Liver (tissue), 9 donors: ENCODE results near the gene AEN. TPM values are rescaled to one million over a fixed set of nuclear protein-coding genes. Genes with fewer than 3 reads are reported as not detected.
"Not testable (repeated sequence)": the region's sequence is repeated elsewhere in the genome, so short reads cannot be mapped to it uniquely, and the experiment has no call there.

Experiments used
- DNase-seq: peaks from one replicate; pipeline ENCODE4 v3.0.0-alpha.2; 2017; ENCODE audit warnings: low spot score
- H3K27ac ChIP-seq, 2 donors: one replicate each; pipeline ENCODE4 v1.7.0; 2013; ENCODE audit warnings: inconsistent platforms in 2 of 2, low read length in 2 of 2, control low read depth in 1 of 2, low read depth in 1 of 2, mild to moderate bottlenecking in 1 of 2
- H3K27me3 ChIP-seq, 4 donors: one replicate each; pipeline versions ENCODE4 v1.6.1 to v1.7.0; 2013; ENCODE audit warnings: low read length in 3 of 4, inconsistent platforms in 1 of 4, mild to moderate bottlenecking in 1 of 4, moderate library complexity in 1 of 4; ENCODE audit not compliant: control insufficient read depth in 4 of 4, insufficient read depth in 4 of 4
- H3K36me3 ChIP-seq, 4 donors: one replicate each; pipeline versions ENCODE4 v1.6.1 to v1.7.0; 2013; ENCODE audit warnings: low read length in 3 of 4, mild to moderate bottlenecking in 3 of 4, low read depth in 1 of 4, moderate library complexity in 1 of 4; ENCODE audit not compliant: control insufficient read depth in 4 of 4, insufficient read depth in 3 of 4
- H3K4me1 ChIP-seq, 4 donors: one replicate each; pipeline versions ENCODE4 v1.6.1 to v1.7.0; 2013; ENCODE audit warnings: low read length in 3 of 4, mild to moderate bottlenecking in 3 of 4, moderate library complexity in 1 of 4; ENCODE audit not compliant: control insufficient read depth in 4 of 4, insufficient read depth in 4 of 4
- H3K4me3 ChIP-seq, 3 donors: one replicate each; pipeline versions ENCODE4 v1.6.1 to v1.7.0; 2013; ENCODE audit warnings: low read length in 3 of 3, control low read depth in 1 of 3, low read depth in 1 of 3, mild to moderate bottlenecking in 1 of 3
- H3K9ac ChIP-seq, 2 donors: one replicate each; pipeline ENCODE4 v1.7.0; 2013; ENCODE audit warnings: low read length in 2 of 2, mild to moderate bottlenecking in 2 of 2, moderate library complexity in 2 of 2, control low read depth in 1 of 2, low read depth in 1 of 2
- H3K9me3 ChIP-seq, 4 donors: one replicate each; pipeline versions ENCODE4 v1.6.1 to v1.7.0; 2013; ENCODE audit warnings: low read length in 3 of 4; ENCODE audit not compliant: control insufficient read depth in 4 of 4
- EGR1 ChIP-seq, 2 donors: IDR thresholded peaks; 2 replicates each; pipeline ENCODE4 v1.6.1; 2016 to 2018; ENCODE audit warnings: antibody characterized with exemption in 2 of 2, low read depth in 2 of 2
- FOXA1 ChIP-seq: IDR thresholded peaks from 2 replicates; pipeline ENCODE4 v1.6.1; 2016; ENCODE audit warnings: antibody characterized with exemption
- JUND ChIP-seq, 2 donors: IDR thresholded peaks; 2 replicates each; pipeline ENCODE4 v1.6.1; 2016; ENCODE audit warnings: antibody characterized with exemption in 2 of 2
- RAD21 ChIP-seq, 2 donors: IDR thresholded peaks; 2 replicates each; pipeline ENCODE4 v1.6.1; 2016; ENCODE audit warnings: antibody characterized with exemption in 2 of 2, mild to moderate bottlenecking in 2 of 2
- REST ChIP-seq: IDR thresholded peaks from 2 replicates; pipeline ENCODE4 v1.6.1; 2016; ENCODE audit warnings: antibody characterized with exemption, mild to moderate bottlenecking
- RXRA ChIP-seq, 2 donors: IDR thresholded peaks; 2 replicates each; pipeline ENCODE4 v1.6.1; 2017 to 2018; ENCODE audit warnings: antibody characterized with exemption in 2 of 2, mild to moderate bottlenecking in 1 of 2
- SP1 ChIP-seq: IDR thresholded peaks from 2 replicates; pipeline ENCODE4 v1.6.1; 2018; ENCODE audit warnings: antibody characterized with exemption, mild to moderate bottlenecking
- TAF1 ChIP-seq: conservative IDR thresholded peaks from 2 replicates; pipeline ENCODE4 v1.6.1; 2016; ENCODE audit warnings: antibody characterized with exemption, mild to moderate bottlenecking
- YY1 ChIP-seq: IDR thresholded peaks from 2 replicates; pipeline ENCODE4 v1.6.1; 2016; ENCODE audit warnings: antibody characterized with exemption, mild to moderate bottlenecking
- WGBS: extraction: QIAGEN DNeasy Blood & Tissue Kit; methylation state at CpG from one replicate; pipeline ENCODE4 v1.1.7; 2013; 5-methylcytosine and 5-hydroxymethylcytosine counted together
- polyA plus RNA-seq, 2 donors: library from polyadenylated mRNA; stranded (reverse) in 1 of 2; unstranded in 1 of 2; fragments of 200-250 nt in 1 of 2; fragments of >200 nt in 1 of 2; fragmentation: Nextera tagmentation in 1 of 2; extraction: Ambion mirVana in 1 of 2; gene quantifications; one replicate each; pipeline versions ENCODE4 v1.2.1 to v1.2.3, GENCODE V29; 2013 to 2015
- total RNA-seq, 2 donors: library from RNA; depleted of rRNA; stranded (reverse); fragments of >200 nt; gene quantifications; one replicate each; pipeline ENCODE4 v1.2.3, GENCODE V29; 2014
- TF ChIP-seq, protein P1 (sequence below): fragments of 150-350 bp; IDR thresholded peaks from 2 replicates; pipeline ENCODE4 v1.5.1; 2017; ENCODE audit warnings: improper control_type of control experiment, low read depth, low read length; ENCODE audit not compliant: missing input control
- TF ChIP-seq, protein P2 (sequence below): IDR thresholded peaks from 2 replicates; pipeline ENCODE4 v1.6.1; 2016; ENCODE audit warnings: antibody characterized with exemption
- donor health status: healthy.
- donor health status: healthy.
- donor health status: healthy.
- donor health status: healthy.
- donor health status: healthy.

AEN gene
- total and polyA plus RNA-seq, 4 donors: 2.8 to 19.2 (median 10.5) TPM

GRCh38 chr15:88630141-88630721, 9.1 kb downstream of the AEN start:
- Histone ChIP-seq H3K4me1 (peaks cover 0 to under 1% (median 0%) of the 10 kb centered on the region in 4 donors), H3K4me3 (no peak overlapping the region), H3K9ac (no peak overlapping the region), H3K9me3 (no peaks in the 10 kb centered on the region), H3K36me3 (peaks cover 1 to 27% (median 25%) of the 10 kb centered on the region in 4 donors), H3K27ac (no peak overlapping the region), H3K27me3 (no peaks in the 10 kb centered on the region)
- TF ChIP-seq FOXA1 (no peak), YY1 (no peak)
- TF ChIP-seq, protein P1, sequence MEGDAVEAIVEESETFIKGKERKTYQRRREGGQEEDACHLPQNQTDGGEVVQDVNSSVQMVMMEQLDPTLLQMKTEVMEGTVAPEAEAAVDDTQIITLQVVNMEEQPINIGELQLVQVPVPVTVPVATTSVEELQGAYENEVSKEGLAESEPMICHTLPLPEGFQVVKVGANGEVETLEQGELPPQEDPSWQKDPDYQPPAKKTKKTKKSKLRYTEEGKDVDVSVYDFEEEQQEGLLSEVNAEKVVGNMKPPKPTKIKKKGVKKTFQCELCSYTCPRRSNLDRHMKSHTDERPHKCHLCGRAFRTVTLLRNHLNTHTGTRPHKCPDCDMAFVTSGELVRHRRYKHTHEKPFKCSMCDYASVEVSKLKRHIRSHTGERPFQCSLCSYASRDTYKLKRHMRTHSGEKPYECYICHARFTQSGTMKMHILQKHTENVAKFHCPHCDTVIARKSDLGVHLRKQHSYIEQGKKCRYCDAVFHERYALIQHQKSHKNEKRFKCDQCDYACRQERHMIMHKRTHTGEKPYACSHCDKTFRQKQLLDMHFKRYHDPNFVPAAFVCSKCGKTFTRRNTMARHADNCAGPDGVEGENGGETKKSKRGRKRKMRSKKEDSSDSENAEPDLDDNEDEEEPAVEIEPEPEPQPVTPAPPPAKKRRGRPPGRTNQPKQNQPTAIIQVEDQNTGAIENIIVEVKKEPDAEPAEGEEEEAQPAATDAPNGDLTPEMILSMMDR: no peak
- DNase-seq: no peak
- WGBS: 74% methylated on average over 9 of the region's 9 CpGs

DNA sequence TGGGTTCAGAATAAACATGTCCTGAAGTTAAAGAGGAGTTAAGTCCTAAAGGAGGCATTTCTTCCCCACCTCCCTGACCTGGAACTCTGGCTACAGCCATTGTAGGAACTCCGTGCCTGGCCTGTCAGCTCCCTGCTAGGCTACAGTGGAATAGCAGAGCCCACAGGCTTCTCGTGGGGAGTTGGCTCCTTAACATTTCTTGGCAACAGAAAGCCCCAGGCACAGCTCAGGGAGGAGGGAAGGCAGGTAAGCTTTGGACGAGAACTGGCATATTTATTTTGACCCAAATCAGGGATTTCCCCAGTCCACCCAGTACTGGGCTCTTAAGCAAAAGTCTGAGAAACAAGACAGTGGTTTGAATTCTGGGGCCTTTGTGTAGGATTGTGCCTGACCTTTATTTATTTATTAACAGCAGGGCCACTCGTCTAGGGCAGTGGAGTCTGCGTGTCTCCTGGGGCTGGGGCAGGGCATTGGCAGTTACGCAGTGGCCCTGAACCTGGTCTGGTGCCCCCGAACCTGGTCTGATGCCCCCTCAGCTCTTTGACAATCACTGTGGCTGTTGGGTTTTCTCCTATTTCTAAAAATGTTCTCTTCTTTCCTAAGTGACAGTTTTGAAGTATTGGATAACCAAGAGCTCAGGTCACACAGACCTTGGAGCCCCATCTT, 9.8 kb downstream of the AEN start:
- no peak for TF ChIP-seq RAD21 (IDR thresholded peaks at IDR 0.05)
- no peak for TF ChIP-seq EGR1 (IDR thresholded peaks at IDR 0.05; ENCODE audit: low read depth in 2 of 2)
- TF ChIP-seq JUND (IDR thresholded peaks at IDR 0.05): no peak
- no peak for TF ChIP-seq SP1
- TF ChIP-seq TAF1: no peak
- no peak for TF ChIP-seq FOXA1
- TF ChIP-seq, protein P2, sequence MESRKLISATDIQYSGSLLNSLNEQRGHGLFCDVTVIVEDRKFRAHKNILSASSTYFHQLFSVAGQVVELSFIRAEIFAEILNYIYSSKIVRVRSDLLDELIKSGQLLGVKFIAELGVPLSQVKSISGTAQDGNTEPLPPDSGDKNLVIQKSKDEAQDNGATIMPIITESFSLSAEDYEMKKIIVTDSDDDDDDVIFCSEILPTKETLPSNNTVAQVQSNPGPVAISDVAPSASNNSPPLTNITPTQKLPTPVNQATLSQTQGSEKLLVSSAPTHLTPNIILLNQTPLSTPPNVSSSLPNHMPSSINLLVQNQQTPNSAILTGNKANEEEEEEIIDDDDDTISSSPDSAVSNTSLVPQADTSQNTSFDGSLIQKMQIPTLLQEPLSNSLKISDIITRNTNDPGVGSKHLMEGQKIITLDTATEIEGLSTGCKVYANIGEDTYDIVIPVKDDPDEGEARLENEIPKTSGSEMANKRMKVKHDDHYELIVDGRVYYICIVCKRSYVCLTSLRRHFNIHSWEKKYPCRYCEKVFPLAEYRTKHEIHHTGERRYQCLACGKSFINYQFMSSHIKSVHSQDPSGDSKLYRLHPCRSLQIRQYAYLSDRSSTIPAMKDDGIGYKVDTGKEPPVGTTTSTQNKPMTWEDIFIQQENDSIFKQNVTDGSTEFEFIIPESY: no peak
- H3K4me1 ChIP-seq: no peaks in the 10 kb centered on the region
- H3K9ac ChIP-seq: no peak overlapping the region
- H3K9me3 ChIP-seq: no peaks in the 10 kb centered on the region
- H3K36me3 ChIP-seq: peaks cover 1 to 27% (median 25%) of the 10 kb centered on the region in 4 donors
- no peaks in the 10 kb centered on the region for H3K27me3 ChIP-seq
- no peak overlapping the region for H3K27ac ChIP-seq
- 90% methylated on average over 7 of the region's 7 CpGs for WGBS
- no peak overlapping the region for H3K4me3 ChIP-seq
- DNase-seq: no peak

DNA sequence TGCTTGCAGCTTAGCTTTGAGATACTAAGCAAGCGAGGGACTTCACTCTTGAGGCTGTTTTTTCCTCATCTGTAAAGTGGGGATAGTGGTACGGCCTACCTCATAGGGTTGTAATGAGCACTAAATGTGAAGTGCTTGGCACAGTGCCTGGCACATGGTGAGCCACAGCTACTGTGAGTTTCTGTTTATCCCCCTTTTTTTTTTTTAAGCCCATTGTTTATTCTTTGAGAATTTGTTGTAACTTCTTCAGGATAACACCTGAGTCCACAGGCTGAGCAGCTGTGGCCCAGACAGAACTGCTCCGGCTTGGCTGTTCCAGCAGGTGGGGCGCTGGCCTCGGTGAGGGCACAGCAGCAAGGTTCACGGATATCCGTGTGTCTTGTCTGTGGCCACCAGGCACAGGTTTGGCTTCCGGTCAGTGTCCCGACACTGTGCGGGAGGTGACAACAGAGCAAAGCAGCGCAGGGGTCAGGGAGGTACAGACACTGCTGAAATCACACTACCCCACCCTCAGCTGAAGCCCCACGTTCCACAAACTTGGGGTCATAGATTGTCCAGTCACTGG, 10.4 kb downstream of the AEN start:
- Histone ChIP-seq H3K27ac (no peak overlapping the region), H3K4me3 (no peak overlapping the region), H3K36me3 (peaks cover 1 to 24% (median 23%) of the 10 kb centered on the region in 4 donors), H3K27me3 (no peaks in the 10 kb centered on the region), H3K9me3 (no peaks in the 10 kb centered on the region), H3K4me1 (no peaks in the 10 kb centered on the region), H3K9ac (no peak overlapping the region)
- 94% methylated on average over 12 of the region's 12 CpGs for WGBS
- TF ChIP-seq RXRA (IDR thresholded peaks at IDR 0.05) (no peak), REST (no peak)
- no peak for DNase-seq

GRCh38 chr15:88632797-88633196, 11.7 kb downstream of the AEN start:
- H3K4me1 ChIP-seq, H3K27me3 ChIP-seq, H3K27ac ChIP-seq, H3K9me3 ChIP-seq, DNase-seq, H3K9ac ChIP-seq, H3K4me3 ChIP-seq: not testable (repeated sequence)
- peaks cover 1 to 18% (median 15%) of the 10 kb centered on the region in 4 donors for H3K36me3 ChIP-seq
- WGBS: 87% methylated on average over 7 of the region's 7 CpGs
